Measurements from ENCODE around the gene SEMA5A. TPM values are rescaled to one million over a fixed set of nuclear protein-coding genes. Genes with fewer than 3 reads are reported as not detected.

Gene SEMA5A, protein sequence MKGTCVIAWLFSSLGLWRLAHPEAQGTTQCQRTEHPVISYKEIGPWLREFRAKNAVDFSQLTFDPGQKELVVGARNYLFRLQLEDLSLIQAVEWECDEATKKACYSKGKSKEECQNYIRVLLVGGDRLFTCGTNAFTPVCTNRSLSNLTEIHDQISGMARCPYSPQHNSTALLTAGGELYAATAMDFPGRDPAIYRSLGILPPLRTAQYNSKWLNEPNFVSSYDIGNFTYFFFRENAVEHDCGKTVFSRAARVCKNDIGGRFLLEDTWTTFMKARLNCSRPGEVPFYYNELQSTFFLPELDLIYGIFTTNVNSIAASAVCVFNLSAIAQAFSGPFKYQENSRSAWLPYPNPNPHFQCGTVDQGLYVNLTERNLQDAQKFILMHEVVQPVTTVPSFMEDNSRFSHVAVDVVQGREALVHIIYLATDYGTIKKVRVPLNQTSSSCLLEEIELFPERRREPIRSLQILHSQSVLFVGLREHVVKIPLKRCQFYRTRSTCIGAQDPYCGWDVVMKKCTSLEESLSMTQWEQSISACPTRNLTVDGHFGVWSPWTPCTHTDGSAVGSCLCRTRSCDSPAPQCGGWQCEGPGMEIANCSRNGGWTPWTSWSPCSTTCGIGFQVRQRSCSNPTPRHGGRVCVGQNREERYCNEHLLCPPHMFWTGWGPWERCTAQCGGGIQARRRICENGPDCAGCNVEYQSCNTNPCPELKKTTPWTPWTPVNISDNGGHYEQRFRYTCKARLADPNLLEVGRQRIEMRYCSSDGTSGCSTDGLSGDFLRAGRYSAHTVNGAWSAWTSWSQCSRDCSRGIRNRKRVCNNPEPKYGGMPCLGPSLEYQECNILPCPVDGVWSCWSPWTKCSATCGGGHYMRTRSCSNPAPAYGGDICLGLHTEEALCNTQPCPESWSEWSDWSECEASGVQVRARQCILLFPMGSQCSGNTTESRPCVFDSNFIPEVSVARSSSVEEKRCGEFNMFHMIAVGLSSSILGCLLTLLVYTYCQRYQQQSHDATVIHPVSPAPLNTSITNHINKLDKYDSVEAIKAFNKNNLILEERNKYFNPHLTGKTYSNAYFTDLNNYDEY
- 8.7 and 8.9 TPM in 2 replicates for total RNA-seq (2021; fragmentation: NEBNext Ultra II Directional; extraction: Animal tissue kit (Norgen Biotek cat#: 25700))
- polyA plus RNA-seq (2011; rRNA removed), result 5.3 and 5.7 TPM in 2 replicates
- 3.1 TPM for polyA plus RNA-seq (2011; cell fraction: cytosol; rRNA removed)
- 13.6 TPM for polyA plus RNA-seq (2011; cell fraction: nucleus; rRNA removed)
- 2.9 to 4.5 TPM (median 3.6 TPM) in 4 replicates for polyA plus RNA-seq (2012, experiment 1 of 2)
- polyA plus RNA-seq (2012, experiment 2 of 2), result 0.58 TPM
- 5.7 TPM for polyA plus RNA-seq (2013, experiment 1 of 2)
- 5.2 TPM for polyA plus RNA-seq (2013, experiment 2 of 2)
- 42.5 and 55.6 TPM in 2 replicates for polyA minus RNA-seq (2011; rRNA and poly(A)+ RNA removed)
- 11.8 TPM for polyA minus RNA-seq (2011; cell fraction: cytosol; rRNA and poly(A)+ RNA removed)
- 39.9 TPM for polyA minus RNA-seq (2011; cell fraction: nucleus; rRNA and poly(A)+ RNA removed)
- long read RNA-seq, experiment 1, partial matches to known transcripts, result 0 of 4 reads
- long read RNA-seq, experiment 1, other reads (novel, unspliced or antisense), result 4 of 4 reads
- long read RNA-seq, experiment 2, result 0 reads

DNA sequence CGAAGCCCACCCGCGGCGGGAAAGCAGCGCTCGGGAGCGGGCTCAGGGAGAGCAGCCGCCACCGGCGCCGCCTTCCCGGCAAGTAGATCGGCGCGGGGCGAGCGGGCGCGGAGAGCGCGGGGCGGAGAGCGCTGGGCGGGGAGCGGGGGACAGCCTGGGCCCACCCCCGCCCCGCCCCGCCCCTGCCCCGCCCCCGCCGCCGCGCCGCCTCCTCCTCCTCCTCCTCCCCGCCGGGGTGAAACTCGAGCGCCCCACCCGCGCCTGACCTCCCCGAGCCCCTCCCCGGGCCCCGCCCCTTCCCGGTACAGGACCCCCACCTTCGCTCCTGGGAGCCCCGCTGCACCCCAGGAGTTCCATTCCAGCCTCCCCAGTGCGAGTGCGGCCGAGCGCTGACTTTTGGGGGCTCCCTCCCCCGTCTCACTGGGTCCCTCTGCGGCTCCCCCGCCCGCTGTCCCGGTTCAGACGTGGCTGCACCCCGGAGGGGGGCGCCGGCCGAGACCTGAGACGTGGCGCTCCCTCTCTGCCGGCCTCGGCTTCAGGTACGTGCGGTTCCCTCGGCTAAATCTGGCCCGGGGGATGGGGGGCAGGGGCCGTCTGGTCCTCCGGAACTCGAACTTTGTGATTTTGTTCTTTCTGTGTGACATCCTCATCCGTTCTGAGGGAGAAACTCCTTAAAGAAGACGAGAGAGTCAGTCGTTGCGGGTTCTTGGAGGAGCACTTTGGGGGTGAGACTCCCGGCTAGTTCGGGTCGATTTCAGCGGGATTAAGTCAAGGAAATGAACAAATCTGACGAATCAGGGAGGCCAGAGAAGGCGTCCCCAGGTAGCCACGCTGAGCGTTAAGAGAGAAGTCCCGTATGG is at the start of gene SEMA5A:
TSS of gene SEMA5A (minus strand) at position 84 of the 860 bp plus-strand sequence. CDS start 166,129 bp downstream, outside the sequence.
- ChIA-PET CTCF (ENCODE audit: partially characterized antibody) (interaction anchor here (1.3 kb wide), 1 partner anchor 28 kb away, joined by 9 read pairs; no protein-coding TSS in a partner anchor), POLR2A (ENCODE audit: partially characterized antibody) (no interaction called here)
- H3K4ac ChIP-seq (replicated peaks; ENCODE audit: insufficient read length, low read depth, low read length), result no peak within 1 kb of the TSS
- H2BK15ac ChIP-seq (ENCODE audit: low read length), result 0 out of 2 replicates have a peak within 1 kb of the TSS, but pooled peaks have one; percentile 61
- peaks cover 0 to 3% (median 0%) of the 10 kb centered on the region in 4 experiments; a peak in 2 of 7 replicates for H3K27me3 ChIP-seq (replicated peaks in 1 of 4; ENCODE audit: control insufficient read depth in 3 of 4, extremely low read depth in 1 of 4, insufficient read depth in 3 of 4, low read length in 3 of 4)
- peak within 1 kb of the TSS; percentile 65 to 100 for H3K4me2 ChIP-seq (ENCODE audit: insufficient read depth in 1 of 2, low read depth in 2 of 2, low read length in 2 of 2)
- peak within 1 kb of the TSS; percentile 36 for H4K5ac ChIP-seq (ENCODE audit: insufficient read length, low read depth, low read length)
- no peaks in the 10 kb centered on the region for H3K79me2 ChIP-seq (ENCODE audit: control insufficient read depth in 1 of 2, insufficient read depth in 2 of 2, low read length in 2 of 2)
- H3K4me1 ChIP-seq (replicated peaks in 1 of 4; ENCODE audit: control insufficient read depth in 3 of 4, insufficient read depth in 4 of 4, low read length in 3 of 4), result peaks cover 3 to 8% (median 4%) of the 10 kb centered on the region in 4 experiments; a peak in 6 of 7 replicates
- no peak within 1 kb of the TSS for H2BK120ac ChIP-seq (replicated peaks; ENCODE audit: low read depth, low read length)
- peak in 1 of 2 experiments; percentile 86 for DNase-seq (ENCODE audit: low read depth in 1 of 2, low spot score in 2 of 2)
- H3K79me1 ChIP-seq (ENCODE audit: low read depth, low read length), result no peaks in the 10 kb centered on the region
- no peak within 1 kb of the TSS for H2BK12ac ChIP-seq (ENCODE audit: low read depth, low read length)
- WGBS, 2 experiments (ENCODE audit: extremely low coverage in 1 of 2, insufficient coverage in 1 of 2, insufficient read length in 1 of 2, insufficient replicate concordance in 2 of 2, low coverage in 1 of 2, low lambda C conversion rate in 2 of 2, missing lambda C conversion rate in 1 of 2), result 3% methylated on average over 33 of the region's 84 CpGs; no CpG with 5 or more reads in 1 of the 2 experiments
- H3K9ac ChIP-seq (replicated peaks in 1 of 4; ENCODE audit: extremely low read depth in 1 of 4, low read depth in 3 of 4, low read length in 3 of 4), result peak within 1 kb of the TSS; percentile 73 to 91 (median 84)
- H3K36me3 ChIP-seq (ENCODE audit: control insufficient read depth in 2 of 4, insufficient read depth in 4 of 4, low read length in 3 of 4), result peaks cover 3 to 10% (median 7%) of the 10 kb centered on the region in 4 experiments
- H3K18ac ChIP-seq (ENCODE audit: extremely low read depth, low read length), result peak within 1 kb of the TSS; percentile 71; the same call in 1 of the 2 replicates
- no peak within 1 kb of the TSS for H2BK20ac ChIP-seq (ENCODE audit: low read length)
- H3K23ac ChIP-seq (ENCODE audit: insufficient read length), result no peak within 1 kb of the TSS
- H2AK5ac ChIP-seq (ENCODE audit: low read depth, low read length), result no peak within 1 kb of the TSS
- H3K56ac ChIP-seq (replicated peaks; ENCODE audit: insufficient read length, low read depth, low read length), result peak within 1 kb of the TSS; percentile 70
- no peaks in the 10 kb centered on the region for H3K9me3 ChIP-seq (ENCODE audit: insufficient read depth in 2 of 2, low read depth in 1 of 2, low read length in 1 of 2)
- H2BK5ac ChIP-seq (ENCODE audit: low read depth, low read length), result no peak within 1 kb of the TSS
- peak within 1 kb of the TSS; percentile 59 to 88 (median 85) for H3K4me3 ChIP-seq (ENCODE audit: extremely low read depth in 1 of 4, insufficient read depth in 2 of 4, low read depth in 3 of 4, low read length in 4 of 4)
- H2AFZ ChIP-seq (ENCODE audit: low read length), result peak within 1 kb of the TSS; percentile 97
- H3K23me2 ChIP-seq (ENCODE audit: low read depth, low read length), result peaks cover 12% of the 10 kb centered on the region
- peak within 1 kb of the TSS; percentile 92 for H4K8ac ChIP-seq (ENCODE audit: extremely low read depth, insufficient read depth, low read length)
- H3K27ac ChIP-seq (ENCODE audit: low read depth, low read length), result no peak within 1 kb of the TSS
- no peak within 1 kb of the TSS for H3K14ac ChIP-seq (ENCODE audit: insufficient read length)
- H4K91ac ChIP-seq (replicated peaks; ENCODE audit: insufficient read length, low read length), result peak within 1 kb of the TSS; percentile 72
- FAIRE-seq, result no peak
- no peaks in the 10 kb centered on the region for H4K20me1 ChIP-seq (replicated peaks in 1 of 2; ENCODE audit: control insufficient read depth in 1 of 2, insufficient read depth in 2 of 2, low read length in 2 of 2)

All from H1 (cell line).